Progenitor cell of endocrine pancreas (in vitro differentiated cells): ENCODE results near the gene MLLT3. TPM values are rescaled to one million over a fixed set of nuclear protein-coding genes. Genes with fewer than 3 reads are reported as not detected.

ENCODE experiments used
- DNase-seq: peaks from one replicate; pipeline ENCODE4 v3.0.0; 2021; ENCODE audit warnings: low spot score; ENCODE audit not compliant: unreplicated experiment
- H3K27ac Mint-ChIP-seq: 2 replicates; pipeline ENCODE4 v1.8.0; 2021; ENCODE audit warnings: mild to moderate bottlenecking, moderate library complexity, mixed read lengths
- H3K27me3 Mint-ChIP-seq: 2 replicates; pipeline ENCODE4 v1.8.0; 2021; ENCODE audit warnings: mixed read lengths
- H3K36me3 Mint-ChIP-seq: 2 replicates; pipeline ENCODE4 v1.8.0; 2022; ENCODE audit warnings: mixed read lengths; ENCODE audit not compliant: insufficient read depth
- H3K4me1 Mint-ChIP-seq: 2 replicates; pipeline ENCODE4 v1.8.0; 2021; ENCODE audit warnings: low read depth, mixed read lengths
- H3K4me3 Mint-ChIP-seq: 2 replicates; pipeline ENCODE4 v1.8.0; 2021; ENCODE audit warnings: low read depth, mild to moderate bottlenecking, moderate library complexity, mixed read lengths
- H3K9me3 Mint-ChIP-seq: 2 replicates; pipeline ENCODE4 v1.8.0; 2021; ENCODE audit warnings: low read depth, mixed read lengths
- CTCF ChIP-seq: fragments of 200-600 bp; sonication (generic); IDR thresholded peaks from one replicate; pipeline ENCODE4 v1.5.0; 2021; ENCODE audit warnings: antibody characterized with exemption, mild to moderate bottlenecking; ENCODE audit not compliant: unreplicated experiment
- total RNA-seq: library from RNA; stranded (reverse); gene quantifications from 2 replicates; pipeline ENCODE4 v1.2.1, GENCODE V29; 2021

MLLT3 gene
- total RNA-seq, 1 donor from 2014 or later, result 25.8 TPM

DNA sequence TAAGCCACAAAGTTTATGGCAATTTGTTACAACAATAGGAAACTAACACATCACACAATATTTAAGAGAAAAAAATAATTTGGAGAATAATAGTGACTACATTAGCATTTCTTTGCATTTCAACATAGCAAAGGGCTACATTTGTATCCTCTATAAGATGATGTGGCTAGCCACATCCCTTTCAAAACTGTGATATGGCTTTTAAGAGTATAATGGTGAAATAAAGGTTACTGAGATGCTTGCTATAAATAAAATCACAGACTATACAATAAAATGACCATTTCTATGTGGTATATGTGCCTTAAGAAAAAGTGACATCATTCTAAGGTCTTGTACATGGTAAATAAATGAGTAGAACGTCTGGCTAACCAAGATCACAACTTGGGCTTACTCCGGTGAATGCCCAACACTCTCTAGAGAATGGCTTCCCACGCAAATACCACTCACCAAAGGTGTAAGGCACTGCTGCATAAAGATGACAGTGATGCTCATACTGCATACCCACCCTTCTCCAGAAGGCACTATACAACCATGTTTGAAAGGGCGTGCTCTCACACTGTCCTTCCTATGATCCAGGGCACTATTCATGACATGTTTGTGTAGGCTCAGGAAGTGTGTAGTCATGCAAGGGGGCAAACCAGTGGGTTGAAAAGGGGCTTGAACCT lies 286.5 kb downstream of the MLLT3 start:
- no peak for DNase-seq
- Mint-ChIP-seq H3K4me1 (peaks cover 5% of the 10 kb centered on the region), H3K27me3 (no peaks in the 10 kb centered on the region), H3K4me3 (no peak overlapping the region), H3K9me3 (no peaks in the 10 kb centered on the region), H3K36me3 (no peaks in the 10 kb centered on the region), H3K27ac (no peak overlapping the region)
- no peak for TF ChIP-seq CTCF

DNA sequence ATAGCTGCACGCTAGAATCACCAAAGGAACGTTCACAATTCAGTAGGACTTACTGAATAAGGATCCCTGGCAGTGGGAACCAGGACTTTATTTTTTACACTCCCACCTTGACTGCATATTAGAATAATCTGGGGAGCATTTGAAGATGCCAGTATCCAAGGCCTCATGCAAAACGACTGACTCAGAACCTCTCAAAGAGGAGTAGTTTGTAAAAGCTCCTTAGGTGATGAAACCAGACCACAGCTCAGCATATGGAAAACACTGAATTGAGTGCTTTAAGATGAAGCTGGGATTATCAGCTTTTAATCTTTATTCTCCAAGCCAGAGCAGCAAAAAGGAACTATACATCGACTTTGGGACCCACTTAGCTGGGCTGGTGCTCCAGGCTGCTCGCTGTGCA lies 288.3 kb downstream of the MLLT3 start:
- Mint-ChIP-seq H3K27me3 (no peaks in the 10 kb centered on the region), H3K4me1 (peaks cover 5% of the 10 kb centered on the region), H3K27ac (peak overlapping the region; percentile 13), H3K36me3 (no peaks in the 10 kb centered on the region), H3K9me3 (no peaks in the 10 kb centered on the region), H3K4me3 (no peak overlapping the region)
- DNase-seq, result no peak
- TF ChIP-seq CTCF, result no peak

DNA sequence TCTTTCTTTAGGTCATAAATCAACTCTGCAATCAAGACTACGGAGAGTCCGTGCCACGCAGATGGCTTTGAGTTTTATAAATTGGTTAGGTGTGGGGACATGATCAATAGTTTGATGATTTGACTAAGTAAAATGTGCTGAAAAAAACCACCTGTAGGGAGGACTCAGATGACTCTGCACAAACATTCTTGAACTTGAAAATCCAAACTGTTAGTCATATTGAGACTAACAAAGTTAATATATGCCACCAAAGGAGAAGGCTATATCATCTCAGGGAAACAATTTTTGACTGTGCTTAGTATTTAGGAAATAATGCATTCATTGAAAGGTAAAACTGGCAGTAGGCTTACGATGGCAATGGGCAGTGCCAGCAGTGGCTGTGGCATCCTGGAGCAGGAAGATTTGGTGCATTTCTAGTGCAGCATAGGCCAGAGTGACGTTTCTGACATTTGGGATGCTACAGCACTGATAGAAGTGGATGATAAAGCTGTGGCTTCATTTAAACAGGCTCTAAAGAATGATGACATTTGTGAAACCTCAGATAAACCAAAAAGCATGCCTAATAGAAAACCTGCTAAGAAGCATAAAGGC lies 291.1 kb downstream of the MLLT3 start:
- no peaks in the 10 kb centered on the region for H3K36me3 Mint-ChIP-seq
- no peaks in the 10 kb centered on the region for H3K9me3 Mint-ChIP-seq
- H3K4me3 Mint-ChIP-seq, result no peak overlapping the region
- peaks cover 5% of the 10 kb centered on the region for H3K4me1 Mint-ChIP-seq
- no peaks in the 10 kb centered on the region for H3K27me3 Mint-ChIP-seq
- TF ChIP-seq CTCF, result no peak
- no peak for DNase-seq
- H3K27ac Mint-ChIP-seq, result no peak overlapping the region

- DNase-seq, result no peak
- H3K4me3 Mint-ChIP-seq, result no peak overlapping the region
- no peaks in the 10 kb centered on the region for H3K9me3 Mint-ChIP-seq
- no peaks in the 10 kb centered on the region for H3K36me3 Mint-ChIP-seq
- H3K27ac Mint-ChIP-seq, result no peak overlapping the region
- H3K27me3 Mint-ChIP-seq, result no peaks in the 10 kb centered on the region
- TF ChIP-seq CTCF, result no peak
- H3K4me1 Mint-ChIP-seq, result peaks cover 5% of the 10 kb centered on the region
Observed at GRCh38 chr9:20330688-20331087, 291.6 kb downstream of the MLLT3 start.

DNA sequence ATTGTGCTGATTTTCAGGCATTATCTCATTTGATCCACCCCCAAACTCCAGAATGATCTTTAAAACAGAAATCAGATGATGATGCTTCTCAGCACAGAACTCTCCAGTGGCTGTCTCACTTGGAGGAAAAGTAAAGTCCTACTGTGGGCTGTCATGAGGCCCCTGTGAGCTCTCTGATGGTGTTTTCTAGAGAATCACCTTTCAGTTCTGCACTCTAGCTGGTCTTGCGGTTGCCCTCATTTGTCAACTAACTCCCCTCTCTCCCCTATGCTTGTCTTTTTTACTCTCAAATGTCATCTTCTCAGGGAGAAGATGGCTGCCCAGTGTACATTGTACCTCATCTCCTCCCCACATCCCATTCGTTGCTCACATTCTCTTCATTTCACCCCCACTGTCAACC lies 295.8 kb downstream of the MLLT3 start:
- no peak overlapping the region for H3K27ac Mint-ChIP-seq
- no peaks in the 10 kb centered on the region for H3K9me3 Mint-ChIP-seq
- H3K27me3 Mint-ChIP-seq, result no peaks in the 10 kb centered on the region
- H3K4me1 Mint-ChIP-seq, result no peaks in the 10 kb centered on the region
- TF ChIP-seq CTCF, result no peak
- H3K36me3 Mint-ChIP-seq, result no peaks in the 10 kb centered on the region
- H3K4me3 Mint-ChIP-seq, result no peak overlapping the region
- no peak for DNase-seq
